Endothelial cell (in vitro differentiated cells): ENCODE results near the gene SKAP1. TPM values are rescaled to one million over a fixed set of nuclear protein-coding genes. Genes with fewer than 3 reads are reported as not detected.

Experiments
- DNase-seq: peaks from one replicate; pipeline ENCODE4 v3.0.0; 2021; ENCODE audit warnings: low spot score
- H3K27ac Mint-ChIP-seq: one replicate; pipeline ENCODE4 v1.8.0; 2021; ENCODE audit warnings: mixed read lengths, inconsistent platforms; ENCODE audit not compliant: unreplicated experiment
- H3K27me3 Mint-ChIP-seq: one replicate; pipeline ENCODE4 v1.8.0; 2021; ENCODE audit warnings: mild to moderate bottlenecking, moderate library complexity, mixed read lengths, inconsistent platforms; ENCODE audit not compliant: unreplicated experiment
- H3K36me3 Mint-ChIP-seq: one replicate; pipeline ENCODE4 v1.8.0; 2021; ENCODE audit warnings: mild to moderate bottlenecking, low read depth, mixed read lengths, inconsistent platforms; ENCODE audit not compliant: unreplicated experiment
- H3K4me1 Mint-ChIP-seq: one replicate; pipeline ENCODE4 v1.8.0; 2021; ENCODE audit warnings: mild to moderate bottlenecking, mixed read lengths, inconsistent platforms; ENCODE audit not compliant: unreplicated experiment
- H3K4me3 Mint-ChIP-seq: one replicate; pipeline ENCODE4 v1.8.0; 2021; ENCODE audit warnings: mild to moderate bottlenecking, mixed read lengths, inconsistent platforms; ENCODE audit not compliant: unreplicated experiment
- H3K9me3 Mint-ChIP-seq: one replicate; pipeline ENCODE4 v1.8.0; 2021; ENCODE audit warnings: mixed read lengths, inconsistent platforms; ENCODE audit not compliant: unreplicated experiment
- CTCF ChIP-seq: fragments of 200-600 bp; sonication (generic); IDR thresholded peaks from one replicate; pipeline ENCODE4 v1.5.0; 2021; ENCODE audit warnings: antibody characterized with exemption; ENCODE audit not compliant: unreplicated experiment
- total RNA-seq: library from RNA; stranded (reverse); fragmentation: NEBNext Ultra II Directional; extraction: Animal tissue kit (Norgen Biotek cat#: 25700); gene quantifications from one replicate; pipeline ENCODE4 v1.2.1, GENCODE V29; 2021; ENCODE audit not compliant: unreplicated experiment

The SKAP1 gene
- total RNA-seq, 1 donor from 2014 or later = 2.1 TPM

- no peaks in the 10 kb centered on the region for H3K36me3 Mint-ChIP-seq
- H3K9me3 Mint-ChIP-seq = no peaks in the 10 kb centered on the region
- DNase-seq = no peak
- no peak overlapping the region for H3K4me3 Mint-ChIP-seq
- no peak for TF ChIP-seq CTCF
- no peak overlapping the region for H3K27ac Mint-ChIP-seq
- peaks cover 8% of the 10 kb centered on the region for H3K27me3 Mint-ChIP-seq
- peaks cover 25% of the 10 kb centered on the region for H3K4me1 Mint-ChIP-seq
Observed at GRCh38 chr17:48433896-48434295, 3.9 kb upstream of the SKAP1 start.

GRCh38 chr17:48432820-48433775, 3.1 kb upstream of the SKAP1 start:
- no peak for DNase-seq
- no peak overlapping the region for H3K27ac Mint-ChIP-seq
- H3K36me3 Mint-ChIP-seq = no peaks in the 10 kb centered on the region
- no peak for TF ChIP-seq CTCF
- peaks cover 8% of the 10 kb centered on the region for H3K27me3 Mint-ChIP-seq
- no peaks in the 10 kb centered on the region for H3K9me3 Mint-ChIP-seq
- H3K4me3 Mint-ChIP-seq = no peak overlapping the region
- H3K4me1 Mint-ChIP-seq = peaks cover 25% of the 10 kb centered on the region

GRCh38 chr17:48429156-48429555, 858 bp downstream of the SKAP1 start:
- Mint-ChIP-seq H3K9me3 (no peaks in the 10 kb centered on the region), H3K4me1 (peaks cover 34% of the 10 kb centered on the region), H3K27me3 (peaks cover 8% of the 10 kb centered on the region), H3K27ac (no peak overlapping the region), H3K4me3 (no peak overlapping the region), H3K36me3 (no peaks in the 10 kb centered on the region)
- TF ChIP-seq CTCF = no peak
- no peak for DNase-seq

- no peak overlapping the region for H3K27ac Mint-ChIP-seq
- DNase-seq = no peak
- H3K9me3 Mint-ChIP-seq = no peaks in the 10 kb centered on the region
- no peak for TF ChIP-seq CTCF
- H3K4me1 Mint-ChIP-seq = peaks cover 34% of the 10 kb centered on the region
- H3K36me3 Mint-ChIP-seq = no peaks in the 10 kb centered on the region
- H3K4me3 Mint-ChIP-seq = no peak overlapping the region
- H3K27me3 Mint-ChIP-seq = peaks cover 6% of the 10 kb centered on the region
Observed at GRCh38 chr17:48427598-48427997, 2.4 kb downstream of the SKAP1 start.

GRCh38 chr17:48426761-48427500, 3.1 kb downstream of the SKAP1 start:
- TF ChIP-seq CTCF = no peak
- Mint-ChIP-seq H3K9me3 (no peaks in the 10 kb centered on the region), H3K27me3 (peaks cover 6% of the 10 kb centered on the region), H3K4me1 (peaks cover 34% of the 10 kb centered on the region), H3K36me3 (no peaks in the 10 kb centered on the region), H3K27ac (no peak overlapping the region), H3K4me3 (no peak overlapping the region)
- DNase-seq = no peak
